Heart left ventricle (tissue), 13 donors: ENCODE results near the gene IGDCC3.

Experiments
- CTCF ChIP-seq, 12 donors: fragments of 200-600 bp; sonication (generic) in 4 of 12; IDR thresholded peaks; one replicate each; pipeline versions ENCODE4 v1.5.0 to v1.8.0; 2018 to 2022; ENCODE audit warnings: antibody characterized with exemption in 12 of 12, mild to moderate bottlenecking in 5 of 12
- POLR2A ChIP-seq, 2 donors: fragments of 450-650 bp; IDR thresholded peaks; one replicate each; pipeline ENCODE4 v1.6.1; 2017; ENCODE audit warnings: antibody characterized with exemption in 2 of 2, mild to moderate bottlenecking in 2 of 2, moderate library complexity in 2 of 2
- donor health status: ischemic (EF 13 %, LVEDD 7.1; RV severe dilation, severe dysfunction).
- donor health status: DM: no; HTN: yes; CAD: no.
- donor health status: DM: no; HTN: no; CAD: no.
- donor health status: ischemic (EF 25% LVEDD 6.9; RV normal size, moderate dysfunction).
- donor health status: ischemic (EF 25% LVEDD 5.7; RV mildly dilated, moderate dysfunction).
- donor health status: ischemic (EF 35%, LVEDD 5.7; RV mildly dilated, moderate dysfunction).
- donor health status: nonischemic (EF 11% LVEDD 7.7; RV severe dilation, severe dysfunction).
- donor health status: DM: yes; HTN: yes; CAD: no.
- donor health status: PGD.
- donor health status: ischemic (EF 29% LVEDD 5.4; RV normal size, mild dysfunction).
- donor health status: nonischemic (EF 23%, LVEDD 6.1; RV moderate dilation, normal function).

- no peak for TF ChIP-seq CTCF (IDR thresholded peaks at IDR 0.05)
- no peak for TF ChIP-seq POLR2A (IDR thresholded peaks at IDR 0.05)
These were observed 4.3 kb upstream of the IGDCC3 start for GRCh38 chr15:65382146-65382491.
